Measurements from ENCODE around the gene PCSK6. TPM values are rescaled to one million over a fixed set of nuclear protein-coding genes. Genes with fewer than 3 reads are reported as not detected.

The PCSK6 gene
- total and polyA plus RNA-seq, 9 donors = 3.8 to 26.0 (median 13.0) TPM

- no peaks in the 10 kb centered on the region for H3K9me3 ChIP-seq
- H3K36me3 ChIP-seq = no peaks in the 10 kb centered on the region
- H3K27me3 ChIP-seq = no peaks in the 10 kb centered on the region
- no peak overlapping the region for H3K27ac ChIP-seq
- no peak for DNase-seq
- 89 to 94% (median 93%) methylated on average over 13 of the region's 13 CpGs for WGBS, 3 donors
- H3K4me3 ChIP-seq = no peak overlapping the region
- intact Hi-C loops (cut with DNase I) = no loop called here
- peaks cover 5% of the 10 kb centered on the region for H3K4me1 ChIP-seq (ENCODE audit: insufficient read depth)
- no peak for TF ChIP-seq POLR2A (IDR thresholded peaks at IDR 0.05)
- TF ChIP-seq EP300 (IDR thresholded peaks at IDR 0.05) = no peak
- TF ChIP-seq CTCF (IDR thresholded peaks at IDR 0.05) = no peak
Observed at GRCh38 chr15:101533371-101534140, 44.0 kb upstream of the PCSK6 start.

DNA sequence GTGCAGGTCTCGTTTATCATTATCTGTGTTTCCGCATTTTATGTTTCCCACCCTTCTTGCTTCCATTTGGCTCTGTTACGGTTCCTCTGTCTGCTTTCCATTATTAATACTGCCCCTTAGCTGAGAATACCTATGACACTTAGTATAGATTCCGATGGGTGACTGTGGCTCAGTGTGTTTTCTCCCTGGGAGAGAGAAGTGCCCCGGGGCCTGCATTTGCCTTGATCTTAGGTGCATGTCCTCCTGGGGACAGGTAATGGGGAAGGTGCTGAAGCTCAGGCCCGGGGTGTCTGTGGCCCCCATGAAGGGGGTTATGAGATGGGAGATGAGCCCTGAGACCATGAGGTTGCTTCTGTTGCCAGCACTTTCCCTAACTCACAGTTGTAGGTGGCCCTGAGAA lies 43.4 kb upstream of the PCSK6 start:
- H3K9me3 ChIP-seq = no peaks in the 10 kb centered on the region
- intact Hi-C loops (cut with DNase I) = no loop called here
- no peaks in the 10 kb centered on the region for H3K36me3 ChIP-seq
- 91 to 96% (median 93%) methylated on average over 6 of the region's 6 CpGs for WGBS, 3 donors
- H3K4me3 ChIP-seq = no peak overlapping the region
- no peak for TF ChIP-seq POLR2A (IDR thresholded peaks at IDR 0.05)
- no peak for TF ChIP-seq EP300 (IDR thresholded peaks at IDR 0.05)
- TF ChIP-seq CTCF (IDR thresholded peaks at IDR 0.05) = no peak
- no peak for DNase-seq
- H3K27me3 ChIP-seq = no peaks in the 10 kb centered on the region
- no peak overlapping the region for H3K27ac ChIP-seq
- H3K4me1 ChIP-seq (ENCODE audit: insufficient read depth) = peaks cover 9% of the 10 kb centered on the region

DNA sequence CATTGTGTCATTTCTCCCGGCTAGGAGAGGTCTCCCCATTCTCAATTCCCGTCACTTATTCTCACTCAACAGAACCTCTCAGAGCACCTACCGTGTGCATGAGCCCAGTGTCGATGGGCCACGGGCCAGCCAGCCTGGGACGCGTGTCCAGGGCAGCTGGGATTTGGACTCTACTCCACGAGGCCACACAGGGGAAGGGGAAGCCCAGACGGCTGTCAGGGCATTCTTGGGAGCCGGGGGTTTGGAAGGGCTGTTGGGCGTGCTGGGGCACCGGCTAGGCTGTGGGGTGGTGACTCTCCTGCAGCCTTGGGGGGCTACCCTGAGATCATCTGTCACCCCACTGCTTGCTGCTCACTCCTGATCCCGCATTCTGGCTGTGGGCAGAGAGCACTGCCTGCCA lies 41.7 kb upstream of the PCSK6 start:
- no peaks in the 10 kb centered on the region for H3K36me3 ChIP-seq
- 86 to 90% (median 88%) methylated on average over 13 of the region's 13 CpGs for WGBS, 3 donors
- no peak for DNase-seq
- no peak for TF ChIP-seq CTCF (IDR thresholded peaks at IDR 0.05)
- TF ChIP-seq EP300 (IDR thresholded peaks at IDR 0.05) = no peak
- TF ChIP-seq POLR2A (IDR thresholded peaks at IDR 0.05) = no peak
- peaks cover 14% of the 10 kb centered on the region for H3K4me1 ChIP-seq (ENCODE audit: insufficient read depth)
- H3K9me3 ChIP-seq = no peaks in the 10 kb centered on the region
- H3K4me3 ChIP-seq = no peak overlapping the region
- no peaks in the 10 kb centered on the region for H3K27me3 ChIP-seq
- intact Hi-C loops (cut with DNase I) = no loop called here
- no peak overlapping the region for H3K27ac ChIP-seq

- no peak for DNase-seq
- no peaks in the 10 kb centered on the region for H3K9me3 ChIP-seq
- peaks cover 14% of the 10 kb centered on the region for H3K4me1 ChIP-seq (ENCODE audit: insufficient read depth)
- H3K36me3 ChIP-seq = no peaks in the 10 kb centered on the region
- H3K4me3 ChIP-seq = no peak overlapping the region
- TF ChIP-seq CTCF (IDR thresholded peaks at IDR 0.05) (no peak), POLR2A (IDR thresholded peaks at IDR 0.05) (no peak), EP300 (IDR thresholded peaks at IDR 0.05) (no peak)
- WGBS, 3 donors = 91 to 96% (median 95%) methylated on average over 17 of the region's 17 CpGs
- no peak overlapping the region for H3K27ac ChIP-seq
- H3K27me3 ChIP-seq = no peaks in the 10 kb centered on the region
- intact Hi-C loops (cut with DNase I) = no loop called here
Observed at GRCh38 chr15:101530224-101530958, 40.9 kb upstream of the PCSK6 start.
